ENCODE results near the gene TIMELESS.
"Not testable (repeated sequence)": the region's sequence is repeated elsewhere in the genome, so short reads cannot be mapped to it uniquely, and the experiment has no call there.

TIMELESS gene

GRCh38 chr12:56468216-56469006, 19.2 kb upstream of the TIMELESS start, which contains the start of gene SPRYD4:
Gene SPRYD4, plus strand, starts transcription at chr12:56468578. Its CDS starts 14 bp downstream, at chr12:56468592.
- peak; percentile 96 for DNase-seq

GRCh38 chr12:56462565-56462964, 13.3 kb upstream of the TIMELESS start:
- DNase-seq, result no peak

GRCh38 chr12:56461235-56462159, 12.3 kb upstream of the TIMELESS start:
- no peak for DNase-seq

- DNase-seq, result no peak
These were observed 8.6 kb upstream of the TIMELESS start for GRCh38 chr12:56457817-56458216.

GRCh38 chr12:56454557-56454956, 5.3 kb upstream of the TIMELESS start, which contains the start of gene MIP:
Gene MIP, minus strand, starts transcription at chr12:56454657. Its CDS starts 44 bp downstream, at chr12:56454613.
- DNase-seq, result no peak

GRCh38 chr12:56451147-56451546, 1.9 kb upstream of the TIMELESS start:
- DNase-seq, result no peak

- DNase-seq, result no peak
These were observed 1.0 kb upstream of the TIMELESS start for GRCh38 chr12:56450241-56450640.

- no peak for DNase-seq
These were observed 377 bp upstream of the TIMELESS start for GRCh38 chr12:56449622-56449984.

GRCh38 chr12:56443208-56443607, 6.0 kb downstream of the TIMELESS start:
- not testable (repeated sequence) for DNase-seq

GRCh38 chr12:56437430-56438176, 11.6 kb downstream of the TIMELESS start:
- no peak for DNase-seq

GRCh38 chr12:56434828-56435227, 14.4 kb downstream of the TIMELESS start:
- DNase-seq, result no peak

- no peak for DNase-seq
These were observed 17.4 kb downstream of the TIMELESS start for GRCh38 chr12:56431850-56432249.

- no peak for DNase-seq
These were observed 17.9 kb downstream of the TIMELESS start for GRCh38 chr12:56431288-56431687.

- no peak for DNase-seq
These were observed 23.2 kb downstream of the TIMELESS start for GRCh38 chr12:56425940-56426438.

GRCh38 chr12:56425193-56425592, 24.0 kb downstream of the TIMELESS start:
- DNase-seq, result no peak

- no peak for DNase-seq
These were observed 28.8 kb downstream of the TIMELESS start for GRCh38 chr12:56420411-56420810.

GRCh38 chr12:56417739-56418138, 31.5 kb downstream of the TIMELESS start:
- DNase-seq, result no peak

- DNase-seq, result no peak
These were observed 34.8 kb downstream of the TIMELESS start for GRCh38 chr12:56414401-56414800.

- DNase-seq, result no peak
These were observed 35.8 kb downstream of the TIMELESS start for GRCh38 chr12:56413392-56413791.

GRCh38 chr12:56411781-56412639, 37.2 kb downstream of the TIMELESS start:
- no peak for DNase-seq

GRCh38 chr12:56410768-56411167, 38.5 kb downstream of the TIMELESS start:
- no peak for DNase-seq
